DMS 273 (cell line): ENCODE data around the gene RNF217.

Source experiments
- DNase-seq: peaks from one replicate; lab custom pipeline; 2025; ENCODE audit not compliant: unreplicated experiment; lab: John Stamatoyannopoulos, UW

Gene RNF217

GRCh38 chr6:125095580-125096301 is 133.5 kb downstream of the RNF217 start:
- DNase-seq, result no peak

- DNase-seq, result no peak
These were observed 134.9 kb downstream of the RNF217 start for GRCh38 chr6:125097186-125097585.

- no peak for DNase-seq
These were observed 136.0 kb downstream of the RNF217 start for GRCh38 chr6:125098253-125098652.

- DNase-seq, result peak; percentile 62
These were observed 137.2 kb downstream of the RNF217 start for GRCh38 chr6:125099211-125100073.

GRCh38 chr6:125100074-125100652 is 137.9 kb downstream of the RNF217 start:
- no peak for DNase-seq

GRCh38 chr6:125101128-125101527 is 138.9 kb downstream of the RNF217 start:
- DNase-seq, result no peak

GRCh38 chr6:125101631-125102030 is 139.4 kb downstream of the RNF217 start:
- no peak for DNase-seq

- DNase-seq, result no peak
These were observed 140.2 kb downstream of the RNF217 start for GRCh38 chr6:125102411-125102810.

GRCh38 chr6:125102891-125103290 is 140.7 kb downstream of the RNF217 start:
- DNase-seq, result no peak

GRCh38 chr6:125104425-125104824 is 142.2 kb downstream of the RNF217 start:
- peak; percentile 43 for DNase-seq

- no peak for DNase-seq
These were observed 144.8 kb downstream of the RNF217 start for GRCh38 chr6:125107048-125107447.

GRCh38 chr6:125107896-125108295 is 145.7 kb downstream of the RNF217 start:
- no peak for DNase-seq

- DNase-seq, result no peak
These were observed 147.8 kb downstream of the RNF217 start for GRCh38 chr6:125110056-125110455.

GRCh38 chr6:125111219-125111983 is 149.2 kb downstream of the RNF217 start:
- no peak for DNase-seq

GRCh38 chr6:125112934-125113333 is 150.7 kb downstream of the RNF217 start:
- DNase-seq, result peak; percentile 13

- DNase-seq, result peak; percentile 77
These were observed 152.1 kb downstream of the RNF217 start for GRCh38 chr6:125114248-125114858.

- no peak for DNase-seq
These were observed 153.9 kb downstream of the RNF217 start for GRCh38 chr6:125116170-125116569.

- no peak for DNase-seq
These were observed 154.5 kb downstream of the RNF217 start for GRCh38 chr6:125116710-125117109.

- DNase-seq, result no peak
These were observed 155.6 kb downstream of the RNF217 start for GRCh38 chr6:125117818-125118217.

- DNase-seq, result no peak
These were observed 157.9 kb downstream of the RNF217 start for GRCh38 chr6:125120054-125120590.
